ENCODE measurements around the gene CCDC6. TPM values are rescaled to one million over a fixed set of nuclear protein-coding genes. Genes with fewer than 3 reads are reported as not detected.
"Not testable (repeated sequence)": the region's sequence is repeated elsewhere in the genome, so short reads cannot be mapped to it uniquely, and the experiment has no call there.

The CCDC6 gene
- total and polyA plus RNA-seq, 5 donors = 8.3 to 28.1 (median 23.8) TPM

GRCh38 chr10:59930788-59931521 is 24.6 kb upstream of the CCDC6 start:
- H3K4me1 ChIP-seq (ENCODE audit: control insufficient read depth, insufficient read depth, low read length); intact Hi-C loops (cut with DNase I); H3K4me3 ChIP-seq (ENCODE audit: low read length); H3K9me3 ChIP-seq (ENCODE audit: control insufficient read depth, low read length); ATAC-seq; H3K27me3 ChIP-seq (ENCODE audit: control insufficient read depth, insufficient read depth); DNase-seq; H3K27ac ChIP-seq (ENCODE audit: low read length): not testable (repeated sequence)
- 89% methylated on average over 5 of the region's 5 CpGs for WGBS

GRCh38 chr10:59926086-59926485 is 19.7 kb upstream of the CCDC6 start:
- H3K27me3 ChIP-seq (ENCODE audit: control insufficient read depth, insufficient read depth) = no peaks in the 10 kb centered on the region
- intact Hi-C loops (cut with DNase I) = no loop called here
- H3K4me1 ChIP-seq (ENCODE audit: control insufficient read depth, insufficient read depth, low read length) = no peaks in the 10 kb centered on the region
- DNase-seq (no peak), ATAC-seq (no peak)
- H3K4me3 ChIP-seq (ENCODE audit: low read length) = no peak overlapping the region
- H3K27ac ChIP-seq (ENCODE audit: low read length) = no peak overlapping the region
- H3K9me3 ChIP-seq (ENCODE audit: control insufficient read depth, low read length) = no peaks in the 10 kb centered on the region
- 91% methylated on average over 2 of the region's 2 CpGs for WGBS

GRCh38 chr10:59922907-59923306 is 16.6 kb upstream of the CCDC6 start:
- 60% methylated on average over 3 of the region's 3 CpGs for WGBS
- no peaks in the 10 kb centered on the region for H3K4me1 ChIP-seq (ENCODE audit: control insufficient read depth, insufficient read depth, low read length)

GRCh38 chr10:59917922-59918321 is 11.6 kb upstream of the CCDC6 start:
- H3K4me3 ChIP-seq (ENCODE audit: low read length) = no peak overlapping the region
- ATAC-seq = no peak
- no peak overlapping the region for H3K27ac ChIP-seq (ENCODE audit: low read length)
- H3K9me3 ChIP-seq (ENCODE audit: control insufficient read depth, low read length) = no peaks in the 10 kb centered on the region
- WGBS = 76% methylated on average over 1 of the region's 1 CpG
- intact Hi-C loops (cut with DNase I) = loop anchor here in 1 of 4 donors (10.0 kb wide), 1 partner anchor 107 kb away; no protein-coding TSS in a partner anchor
- H3K4me1 ChIP-seq (ENCODE audit: control insufficient read depth, insufficient read depth, low read length) = no peaks in the 10 kb centered on the region
- no peaks in the 10 kb centered on the region for H3K27me3 ChIP-seq (ENCODE audit: control insufficient read depth, insufficient read depth)
- no peak for DNase-seq

More at GRCh38 chr10:59922907-59923306, 16.6 kb upstream of the CCDC6 start:
- DNase-seq = no peak
- ATAC-seq = no peak
- Histone ChIP-seq H3K27me3 (ENCODE audit: control insufficient read depth, insufficient read depth) (no peaks in the 10 kb centered on the region), H3K4me3 (ENCODE audit: low read length) (no peak overlapping the region), H3K27ac (ENCODE audit: low read length) (no peak overlapping the region), H3K9me3 (ENCODE audit: control insufficient read depth, low read length) (no peaks in the 10 kb centered on the region)
- intact Hi-C loops (cut with DNase I) = no loop called here

GRCh38 chr10:59913547-59914237 is 7.3 kb upstream of the CCDC6 start:
- H3K27me3 ChIP-seq (ENCODE audit: control insufficient read depth, insufficient read depth) = no peaks in the 10 kb centered on the region
- no peaks in the 10 kb centered on the region for H3K9me3 ChIP-seq (ENCODE audit: control insufficient read depth, low read length)
- H3K4me3 ChIP-seq (ENCODE audit: low read length) = no peak overlapping the region
- ATAC-seq (no peak), DNase-seq (no peak)
- H3K4me1 ChIP-seq (ENCODE audit: control insufficient read depth, insufficient read depth, low read length) = no peaks in the 10 kb centered on the region
- intact Hi-C loops (cut with DNase I) = loop anchor here in 1 of 4 donors (10.0 kb wide), 1 partner anchor 111 kb away; no protein-coding TSS in a partner anchor
- H3K27ac ChIP-seq (ENCODE audit: low read length) = no peak overlapping the region

- H3K9me3 ChIP-seq (ENCODE audit: control insufficient read depth, low read length) = no peaks in the 10 kb centered on the region
- ATAC-seq = no peak
- H3K4me1 ChIP-seq (ENCODE audit: control insufficient read depth, insufficient read depth, low read length) = no peaks in the 10 kb centered on the region
- no peak overlapping the region for H3K27ac ChIP-seq (ENCODE audit: low read length)
- WGBS = 85% methylated on average over 5 of the region's 5 CpGs
- H3K4me3 ChIP-seq (ENCODE audit: low read length) = no peak overlapping the region
- no peak for DNase-seq
- intact Hi-C loops (cut with DNase I) = loop anchor here in 1 of 4 donors (10.0 kb wide), 1 partner anchor 114 kb away; no protein-coding TSS in a partner anchor
- no peaks in the 10 kb centered on the region for H3K27me3 ChIP-seq (ENCODE audit: control insufficient read depth, insufficient read depth)
Observed at GRCh38 chr10:59910867-59911266, 4.5 kb upstream of the CCDC6 start.

GRCh38 chr10:59909815-59910214 is 3.5 kb upstream of the CCDC6 start:
- Histone ChIP-seq H3K27me3 (ENCODE audit: control insufficient read depth, insufficient read depth) (no peaks in the 10 kb centered on the region), H3K9me3 (ENCODE audit: control insufficient read depth, low read length) (no peaks in the 10 kb centered on the region), H3K27ac (ENCODE audit: low read length) (no peak overlapping the region), H3K4me3 (ENCODE audit: low read length) (no peak overlapping the region), H3K4me1 (ENCODE audit: control insufficient read depth, insufficient read depth, low read length) (peaks cover under 1% of the 10 kb centered on the region)
- intact Hi-C loops (cut with DNase I) = loop anchor here in 2 of 4 donors (10.0 kb wide), 3 partner anchors 55 to 285 kb away; no protein-coding TSS in a partner anchor
- 91% methylated on average over 1 of the region's 1 CpG for whole genome bisulfite sequencing
- no peak for ATAC-seq
- DNase-seq = no peak

GRCh38 chr10:59908808-59909143 is 2.4 kb upstream of the CCDC6 start:
- DNase-seq (no peak), ATAC-seq (no peak)
- intact Hi-C loops (cut with DNase I) = loop anchor here in 2 of 4 donors (10.0 kb wide), 2 partner anchors 54 to 284 kb away; no protein-coding TSS in a partner anchor
- no peaks in the 10 kb centered on the region for H3K9me3 ChIP-seq (ENCODE audit: control insufficient read depth, low read length)
- H3K4me3 ChIP-seq (ENCODE audit: low read length) = peak overlapping the region; percentile 64
- H3K27ac ChIP-seq (ENCODE audit: low read length) = no peak overlapping the region
- H3K27me3 ChIP-seq (ENCODE audit: control insufficient read depth, insufficient read depth) = no peaks in the 10 kb centered on the region
- whole genome bisulfite sequencing = 55% methylated on average over 4 of the region's 4 CpGs
- peaks cover 2% of the 10 kb centered on the region for H3K4me1 ChIP-seq (ENCODE audit: control insufficient read depth, insufficient read depth, low read length)

- Histone ChIP-seq H3K4me3 (ENCODE audit: low read length) (peak overlapping the region; percentile 64), H3K27me3 (ENCODE audit: control insufficient read depth, insufficient read depth) (no peaks in the 10 kb centered on the region), H3K4me1 (ENCODE audit: control insufficient read depth, insufficient read depth, low read length) (peaks cover 2% of the 10 kb centered on the region), H3K27ac (ENCODE audit: low read length) (peak overlapping the region; percentile 76), H3K9me3 (ENCODE audit: control insufficient read depth, low read length) (no peaks in the 10 kb centered on the region)
- intact Hi-C loops (cut with DNase I) = loop anchor here in 2 of 4 donors (10.0 kb wide), 2 partner anchors 53 to 283 kb away; no protein-coding TSS in a partner anchor
- 3% methylated on average over 9 of the region's 9 CpGs for WGBS
- ATAC-seq (peak; percentile 36 to 44), DNase-seq (peak in 2 of 3 donors; percentile 57 to 69)
Observed at GRCh38 chr10:59907918-59908807, 1.8 kb upstream of the CCDC6 start.

- no peak for ATAC-seq
- no peaks in the 10 kb centered on the region for H3K27me3 ChIP-seq (ENCODE audit: control insufficient read depth, insufficient read depth)
- WGBS = 41% methylated on average over 2 of the region's 2 CpGs
- no peak overlapping the region for H3K27ac ChIP-seq (ENCODE audit: low read length)
- H3K4me3 ChIP-seq (ENCODE audit: low read length) = peak overlapping the region; percentile 90
- intact Hi-C loops (cut with DNase I) = loop anchor here in 2 of 4 donors (10.0 kb wide), 2 partner anchors 53 to 283 kb away; no protein-coding TSS in a partner anchor
- no peak for DNase-seq
- H3K9me3 ChIP-seq (ENCODE audit: control insufficient read depth, low read length) = no peaks in the 10 kb centered on the region
- peaks cover 2% of the 10 kb centered on the region for H3K4me1 ChIP-seq (ENCODE audit: control insufficient read depth, insufficient read depth, low read length)
Observed at GRCh38 chr10:59907537-59907917, 1.2 kb upstream of the CCDC6 start.

Measured in right cardiac atrium (tissue), 5 donors.